H1 (cell line): ENCODE data around the gene LAT. TPM values are rescaled to one million over a fixed set of nuclear protein-coding genes. Genes with fewer than 3 reads are reported as not detected.

Experiments used
- NANOG ChIP-seq: IDR thresholded peaks from 2 replicates; pipeline ENCODE4 v1.6.1; 2011; ENCODE audit warnings: low read length, low read depth, mild to moderate bottlenecking, inconsistent platforms; ENCODE audit not compliant: insufficient read depth, poor library complexity, severe bottlenecking
- SP4 ChIP-seq: IDR thresholded peaks from 2 replicates; pipeline ENCODE4 v1.6.1; 2012; ENCODE audit warnings: low read length, inconsistent platforms
- polyA plus RNA-seq, 7 experiments: library from polyadenylated mRNA; depleted of rRNA in 3 of 7; stranded (reverse) in 5 of 7; unstranded in 2 of 7; fragments of >200 nt in 5 of 7; fragments of 200-250 nt in 2 of 7; gene quantifications; 1 replicate in 5 of 7; 2 replicates in 1 of 7; 4 replicates in 1 of 7; pipeline versions ENCODE4 v1.2.1 to v1.2.3, GENCODE V29; 2011 to 2013; ENCODE audit warnings: missing spikeins in 2 of 7, mixed read lengths in 2 of 7
- total RNA-seq: library from RNA; stranded (reverse); fragmentation: NEBNext Ultra II Directional; extraction: Animal tissue kit (Norgen Biotek cat#: 25700); gene quantifications from 2 replicates; pipeline ENCODE4 v1.2.1, GENCODE V29; 2021

The LAT gene
- total and polyA plus RNA-seq, 2 of the 8 experiments (the other 6 are each of a cell fraction or from before 2014, with no cell fraction given) = 2.7 to 3.4 TPM

GRCh38 chr16:28986046-28986445 is 1.2 kb downstream of the LAT start (continued):
- no peak for TF ChIP-seq NANOG
- TF ChIP-seq SP4 = no peak
